ENCODE results near the gene TOGARAM1. TPM values are rescaled to one million over a fixed set of nuclear protein-coding genes. Genes with fewer than 3 reads are reported as not detected.
A peak's percentile ranks its signal among the peaks of the same experiment; 100 is the strongest.

The TOGARAM1 gene
- total and polyA plus RNA-seq, 8 donors, result 3.4 to 13.3 (median 7.2) TPM

GRCh38 chr14:44966601-44967336 lies 4.8 kb downstream of the TOGARAM1 start:
- Histone ChIP-seq H3K4me1 (peaks cover 3 to 18% (median 14%) of the 10 kb centered on the region in 3 donors), H3K27me3 (no peaks in the 10 kb centered on the region), H3K4me3 (peak overlapping the region in 2 of 4 donors; percentile 73 to 83), H3K9me3 (no peaks in the 10 kb centered on the region), H3K27ac (no peak overlapping the region), H3K36me3 (no peaks in the 10 kb centered on the region)
- 66 to 77% methylated on average over 4 of the region's 4 CpGs for WGBS, 2 donors
- intact Hi-C loops (cut with DNase I), result no loop called here
- DNase-seq, result no peak
- no peak for TF ChIP-seq CTCF (IDR thresholded peaks at IDR 0.05)
- no peak for ATAC-seq
- no peak for FAIRE-seq

- Histone ChIP-seq H3K4me3 (no peak overlapping the region), H3K27ac (no peak overlapping the region), H3K27me3 (no peaks in the 10 kb centered on the region), H3K9me3 (no peaks in the 10 kb centered on the region), H3K36me3 (no peaks in the 10 kb centered on the region), H3K4me1 (peaks cover 3 to 18% (median 14%) of the 10 kb centered on the region in 3 donors)
- intact Hi-C loops (cut with DNase I), result no loop called here
- DNase-seq, result no peak
- no peak for FAIRE-seq
- TF ChIP-seq CTCF (IDR thresholded peaks at IDR 0.05), result no peak
- ATAC-seq, result no peak
Observed at GRCh38 chr14:44968714-44969113, 6.7 kb downstream of the TOGARAM1 start.

GRCh38 chr14:44970907-44971306 lies 8.9 kb downstream of the TOGARAM1 start:
- DNase-seq (no peak), FAIRE-seq (no peak), ATAC-seq (no peak)
- peaks cover 3 to 18% (median 14%) of the 10 kb centered on the region in 3 donors for H3K4me1 ChIP-seq
- TF ChIP-seq CTCF (IDR thresholded peaks at IDR 0.05), result no peak
- no peak overlapping the region for H3K27ac ChIP-seq
- no peak overlapping the region for H3K4me3 ChIP-seq
- no peaks in the 10 kb centered on the region for H3K27me3 ChIP-seq
- H3K36me3 ChIP-seq, result no peaks in the 10 kb centered on the region
- no peaks in the 10 kb centered on the region for H3K9me3 ChIP-seq
- intact Hi-C loops (cut with DNase I), result no loop called here

GRCh38 chr14:44971459-44971858 lies 9.5 kb downstream of the TOGARAM1 start:
- Histone ChIP-seq H3K27ac (no peak overlapping the region), H3K9me3 (no peaks in the 10 kb centered on the region), H3K36me3 (no peaks in the 10 kb centered on the region), H3K4me3 (no peak overlapping the region), H3K27me3 (no peaks in the 10 kb centered on the region), H3K4me1 (peaks cover 3 to 15% (median 10%) of the 10 kb centered on the region in 3 donors)
- TF ChIP-seq CTCF (IDR thresholded peaks at IDR 0.05), result no peak
- intact Hi-C loops (cut with DNase I), result no loop called here
- WGBS, 2 donors, result 83 to 85% methylated on average over 4 of the region's 4 CpGs
- ATAC-seq (no peak), FAIRE-seq (no peak), DNase-seq (no peak)

- intact Hi-C loops (cut with DNase I), result no loop called here
- no peaks in the 10 kb centered on the region for H3K27me3 ChIP-seq
- no peak overlapping the region for H3K4me3 ChIP-seq
- H3K9me3 ChIP-seq, result no peaks in the 10 kb centered on the region
- DNase-seq (no peak), FAIRE-seq (no peak), ATAC-seq (no peak)
- no peak overlapping the region for H3K27ac ChIP-seq
- peaks cover 0 to 8% (median 6%) of the 10 kb centered on the region in 3 donors for H3K4me1 ChIP-seq
- 70 to 72% methylated on average over 2 of the region's 2 CpGs for WGBS, 2 donors
- H3K36me3 ChIP-seq, result no peaks in the 10 kb centered on the region
- TF ChIP-seq CTCF (IDR thresholded peaks at IDR 0.05), result no peak
Observed at GRCh38 chr14:44979273-44979672, 17.3 kb downstream of the TOGARAM1 start.

All from pancreas (tissue), 10 donors.